Epithelial cell of esophagus (primary cell): ENCODE results near the gene OR6N2.

Experiments
- DNase-seq: peaks from one replicate; pipeline ENCODE4 v3.0.0; 2010; ENCODE audit warnings: low read depth
- H3K4me3 ChIP-seq: 2 replicates; pipeline ENCODE4 v1.5.1; 2011; ENCODE audit warnings: mild to moderate bottlenecking, low read length, control low read depth
- TF ChIP-seq, protein P1 (sequence below): IDR thresholded peaks from 2 replicates; pipeline ENCODE4 v1.5.1; 2011; ENCODE audit warnings: low read depth, mild to moderate bottlenecking, low read length, control low read depth, inconsistent platforms; ENCODE audit not compliant: insufficient read depth; ENCODE audit errors: missing control alignments

OR6N2 gene

DNA sequence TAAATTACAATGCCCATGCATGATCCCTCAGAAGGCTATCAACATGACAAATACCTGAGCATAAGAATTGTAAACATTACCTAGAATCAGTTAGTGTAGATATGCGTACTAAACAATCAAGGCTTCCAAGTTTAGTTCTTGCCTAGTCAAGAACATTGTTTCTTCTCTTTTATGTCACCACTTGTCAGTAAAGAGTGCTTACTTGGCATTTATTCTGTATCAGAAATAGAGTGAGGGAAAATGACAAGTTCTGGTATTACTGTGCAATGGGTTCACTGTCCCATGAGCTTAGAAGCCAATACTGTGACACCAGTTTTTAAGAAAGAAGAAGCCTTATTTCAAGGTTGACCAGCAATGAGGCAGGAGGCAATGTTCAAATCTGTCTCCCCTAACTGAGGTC is 22.7 kb upstream of the OR6N2 start:
- TF ChIP-seq, protein P1, sequence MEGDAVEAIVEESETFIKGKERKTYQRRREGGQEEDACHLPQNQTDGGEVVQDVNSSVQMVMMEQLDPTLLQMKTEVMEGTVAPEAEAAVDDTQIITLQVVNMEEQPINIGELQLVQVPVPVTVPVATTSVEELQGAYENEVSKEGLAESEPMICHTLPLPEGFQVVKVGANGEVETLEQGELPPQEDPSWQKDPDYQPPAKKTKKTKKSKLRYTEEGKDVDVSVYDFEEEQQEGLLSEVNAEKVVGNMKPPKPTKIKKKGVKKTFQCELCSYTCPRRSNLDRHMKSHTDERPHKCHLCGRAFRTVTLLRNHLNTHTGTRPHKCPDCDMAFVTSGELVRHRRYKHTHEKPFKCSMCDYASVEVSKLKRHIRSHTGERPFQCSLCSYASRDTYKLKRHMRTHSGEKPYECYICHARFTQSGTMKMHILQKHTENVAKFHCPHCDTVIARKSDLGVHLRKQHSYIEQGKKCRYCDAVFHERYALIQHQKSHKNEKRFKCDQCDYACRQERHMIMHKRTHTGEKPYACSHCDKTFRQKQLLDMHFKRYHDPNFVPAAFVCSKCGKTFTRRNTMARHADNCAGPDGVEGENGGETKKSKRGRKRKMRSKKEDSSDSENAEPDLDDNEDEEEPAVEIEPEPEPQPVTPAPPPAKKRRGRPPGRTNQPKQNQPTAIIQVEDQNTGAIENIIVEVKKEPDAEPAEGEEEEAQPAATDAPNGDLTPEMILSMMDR, result no peak
- no peak overlapping the region for H3K4me3 ChIP-seq

DNA sequence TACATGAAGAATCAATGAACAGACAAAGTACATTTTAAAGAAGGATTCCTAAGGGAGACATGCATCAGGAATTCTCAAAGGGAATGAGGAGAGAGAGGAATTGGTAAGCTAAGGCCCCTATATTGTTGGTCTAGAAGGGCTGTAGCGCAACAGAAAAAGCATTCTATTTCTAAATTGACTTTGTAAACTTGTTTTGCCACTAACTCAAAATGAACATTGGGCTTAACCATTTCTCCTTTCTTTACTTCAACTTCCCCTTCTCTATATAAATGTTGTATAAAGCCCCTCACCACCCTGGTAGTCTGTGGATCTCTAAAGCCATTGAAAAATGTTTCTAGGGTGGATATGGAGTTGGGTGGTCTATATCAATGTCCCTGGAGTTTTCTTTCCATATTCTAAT is 20.4 kb upstream of the OR6N2 start:
- no peak overlapping the region for H3K4me3 ChIP-seq
- TF ChIP-seq, protein P1, result no peak
- DNase-seq, result no peak

More for the DNA sequence above, 22.7 kb upstream of the OR6N2 start:
- DNase-seq, result no peak

DNA sequence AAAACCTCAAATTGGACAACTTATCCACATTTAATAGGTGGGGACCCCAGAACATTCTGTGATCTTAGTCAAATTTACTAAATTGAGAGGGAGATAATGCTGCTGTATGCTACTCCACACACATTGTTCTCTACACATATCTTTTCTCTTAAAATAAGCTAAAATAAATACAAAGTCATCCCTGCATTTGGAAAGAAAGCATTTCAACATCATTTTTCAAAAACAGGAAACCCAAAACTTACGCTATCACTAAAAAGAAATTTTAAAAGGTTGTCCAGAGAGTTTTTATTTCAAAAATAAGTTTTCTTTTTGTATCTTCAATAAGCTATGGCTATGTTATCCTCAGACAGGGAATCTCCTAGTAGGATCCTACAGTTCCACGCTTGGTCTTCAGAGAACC is 19.5 kb upstream of the OR6N2 start:
- H3K4me3 ChIP-seq, result no peak overlapping the region
- TF ChIP-seq, protein P1, result no peak
- DNase-seq, result no peak

DNA sequence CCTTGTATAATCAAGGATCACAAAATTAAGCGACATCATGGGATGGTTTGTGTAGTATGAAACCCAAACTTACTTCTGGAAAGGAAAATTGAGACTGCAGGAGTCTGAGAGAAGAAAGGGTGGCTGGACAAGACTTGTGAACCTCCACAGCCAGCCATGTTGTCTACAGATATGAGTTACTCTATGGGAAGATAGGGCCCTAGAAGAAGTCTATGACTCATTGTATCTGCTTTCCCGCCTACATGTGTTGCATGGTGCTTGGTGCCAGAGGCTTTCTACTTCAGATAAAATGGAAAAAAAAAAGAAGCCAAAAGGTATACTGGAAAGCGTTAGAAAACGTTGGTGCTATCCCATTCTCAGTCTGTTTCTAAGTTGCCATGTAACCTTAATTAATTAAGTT is 18.7 kb upstream of the OR6N2 start:
- H3K4me3 ChIP-seq, result no peak overlapping the region
- no peak for DNase-seq

DNA sequence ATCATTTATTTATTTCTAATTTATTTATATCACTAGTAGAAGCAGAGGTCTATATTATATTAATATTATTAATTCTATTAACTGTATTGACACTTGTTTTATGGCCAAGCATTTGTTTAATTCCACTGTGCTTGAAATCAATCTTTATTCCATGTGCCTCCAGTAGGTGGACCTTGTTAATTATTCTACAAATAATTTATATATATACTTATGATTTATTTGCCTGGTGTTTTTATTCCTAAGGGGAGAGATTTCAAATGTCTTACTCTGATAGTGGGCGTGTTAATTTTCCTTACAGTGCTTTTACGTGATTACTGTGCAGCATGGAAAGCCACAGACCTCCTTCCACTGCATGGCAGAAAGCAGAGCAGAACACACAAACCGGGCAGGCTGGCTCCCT is 17.5 kb upstream of the OR6N2 start:
- peak; percentile 8 for DNase-seq
- no peak overlapping the region for H3K4me3 ChIP-seq
- TF ChIP-seq, protein P1, result peak; percentile 5

More for the DNA sequence above, 18.7 kb upstream of the OR6N2 start:
- TF ChIP-seq, protein P1, result no peak

DNA sequence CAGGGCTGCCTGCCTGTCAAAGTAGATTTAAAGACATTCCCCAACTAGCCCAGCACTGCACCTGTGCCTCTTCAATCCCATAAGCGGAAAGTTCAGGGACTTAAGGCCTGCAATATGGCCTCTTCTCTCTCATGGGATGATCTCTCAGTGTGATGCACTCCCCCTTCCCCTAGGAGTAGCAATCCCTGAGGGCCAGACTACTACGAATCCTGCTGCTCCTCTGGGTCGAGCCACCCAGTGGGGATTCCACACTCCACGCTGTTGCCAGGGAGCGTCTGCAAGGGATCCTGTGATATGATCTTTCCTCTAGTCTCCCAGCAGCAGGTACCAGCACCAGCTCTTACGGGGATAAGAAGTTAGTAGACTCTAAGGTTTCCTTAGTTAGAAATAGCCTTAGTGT is 13.2 kb upstream of the OR6N2 start:
- TF ChIP-seq, protein P1, result no peak
- H3K4me3 ChIP-seq, result no peak overlapping the region
- DNase-seq, result no peak

DNA sequence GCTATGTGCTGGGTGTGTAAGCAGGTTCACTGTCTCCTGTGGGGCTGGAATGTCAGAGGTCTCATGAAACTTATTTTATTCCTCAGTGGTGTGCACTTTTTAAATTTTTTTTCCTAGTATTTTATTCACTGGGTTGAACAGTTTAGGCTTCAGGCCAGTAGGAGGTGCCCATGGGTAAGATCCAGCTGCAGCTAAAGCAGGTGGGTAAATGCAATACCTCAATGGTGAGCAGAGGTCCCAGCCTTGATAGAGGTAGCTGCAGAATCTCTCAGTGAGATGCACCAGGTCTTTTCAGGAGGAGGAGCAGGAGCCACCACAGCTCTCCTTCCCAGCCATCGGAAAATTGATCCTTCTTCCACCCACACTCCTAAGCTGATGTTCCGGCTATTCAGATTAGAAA is 12.6 kb upstream of the OR6N2 start:
- TF ChIP-seq, protein P1, result peak; percentile 20
- no peak overlapping the region for H3K4me3 ChIP-seq
- DNase-seq, result peak; percentile 5
